Cardiac fibroblast (primary cell): ENCODE results near the gene RNF222.
A peak's percentile ranks its signal among the peaks of the same experiment; 100 is the strongest.

Source experiments
- DNase-seq, 2 donors: peaks; one replicate each; pipeline versions ENCODE4 v3.0.0 to v3.0.0-alpha.2; 2010; ENCODE audit warnings: low read depth in 2 of 2
- H3K4me3 ChIP-seq, 2 donors: replicated peaks in 1 of 2; 1 replicate in 1 of 2; 2 replicates in 1 of 2; pipeline ENCODE4 v1.5.1; 2011; ENCODE audit warnings: low read depth in 2 of 2, low read length in 2 of 2, mild to moderate bottlenecking in 2 of 2, moderate library complexity in 1 of 2
- CTCF ChIP-seq: IDR thresholded peaks from one replicate; pipeline ENCODE4 v1.5.1; 2011; ENCODE audit warnings: low read depth, mild to moderate bottlenecking, low read length, inconsistent platforms

The RNF222 gene

GRCh38 chr17:8438441-8438840, 40.8 kb upstream of the RNF222 start:
- DNase-seq, result no peak
- no peak for TF ChIP-seq CTCF
- H3K4me3 ChIP-seq, result no peak overlapping the region

- peak overlapping the region; percentile 87 to 92 for H3K4me3 ChIP-seq
- DNase-seq, result peak in 1 of 2 donors; percentile 18
- TF ChIP-seq CTCF, result no peak
Observed at GRCh38 chr17:8436844-8437171, 39.2 kb upstream of the RNF222 start.

GRCh38 chr17:8436169-8436843, 38.7 kb upstream of the RNF222 start:
- DNase-seq, result peak; percentile 61 to 64
- peak overlapping the region; percentile 87 to 92 for H3K4me3 ChIP-seq
- no peak for TF ChIP-seq CTCF

DNA sequence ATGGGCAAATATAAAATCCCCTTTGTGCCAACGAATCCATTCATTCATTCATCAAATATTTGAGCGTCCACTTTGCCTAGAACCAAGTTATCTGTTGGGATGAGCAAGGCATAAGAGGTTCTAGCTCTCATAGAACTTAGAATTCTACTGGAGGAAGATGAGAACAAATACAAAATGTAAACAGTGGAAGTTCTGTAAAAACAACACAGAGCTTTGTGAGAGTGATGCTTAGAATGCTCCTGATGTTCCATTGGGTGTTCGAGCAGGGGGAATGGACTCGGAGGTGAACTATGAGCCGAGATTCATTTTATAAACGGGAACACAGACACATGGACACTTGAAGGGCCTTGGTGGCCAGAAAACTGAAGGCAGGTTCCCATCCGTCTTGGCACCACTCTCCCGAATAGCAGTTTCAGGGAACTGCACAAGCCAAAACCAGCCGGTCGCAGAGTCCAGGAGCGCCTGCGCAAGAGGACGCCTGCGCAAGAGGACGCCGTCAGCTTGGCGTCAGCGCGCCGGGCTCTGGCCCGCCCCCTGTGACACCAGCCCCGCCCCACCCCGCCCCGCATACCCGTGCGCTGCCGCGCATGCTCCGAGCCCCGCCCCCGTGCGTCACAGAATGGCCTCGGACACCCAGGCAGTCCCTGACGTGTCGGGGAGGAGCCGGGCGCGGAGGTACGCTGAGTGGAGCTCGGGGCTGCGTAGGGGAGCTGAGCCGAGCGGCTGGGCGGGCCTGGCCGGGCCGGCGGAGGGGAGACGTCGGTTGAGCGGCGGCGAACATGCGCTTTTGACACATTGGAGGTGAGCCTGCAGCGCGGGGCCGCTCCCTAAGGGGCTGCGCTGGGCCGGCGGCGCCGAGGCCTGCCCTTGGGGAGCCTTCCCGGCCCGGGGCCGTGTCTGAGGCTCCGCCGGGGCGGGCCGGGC, 37.9 kb upstream of the RNF222 start, which contains the start of gene NDEL1:
NDEL1 (plus strand) TSS at position 640 of the 924 bp plus-strand sequence. CDS start 8,388 bp downstream, outside the sequence.
- DNase-seq, result peak; percentile 97 to 99
- no peak for TF ChIP-seq CTCF
- H3K4me3 ChIP-seq, result peak within 1 kb of the TSS; percentile 87 to 92

DNA sequence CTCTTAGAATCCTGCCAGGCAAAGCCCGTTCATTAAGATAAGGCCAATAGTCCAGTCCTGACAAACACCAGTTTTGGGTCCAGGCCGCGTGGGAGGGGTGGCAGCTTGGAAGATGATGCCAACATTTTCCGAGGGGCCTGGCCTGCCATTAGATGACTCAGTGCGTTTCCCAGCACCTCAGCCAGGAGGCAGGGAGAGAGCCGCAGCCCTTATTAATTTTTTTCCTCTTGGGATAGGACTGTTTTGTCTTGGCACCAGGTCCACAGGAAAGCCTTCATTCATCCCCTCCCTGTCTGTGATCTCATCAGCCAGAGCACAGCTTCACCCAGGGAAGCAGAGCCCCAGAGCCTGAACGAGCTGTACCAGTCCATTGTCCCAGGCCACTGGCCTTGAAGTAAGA, 33.3 kb upstream of the RNF222 start:
- H3K4me3 ChIP-seq, result no peak overlapping the region
- peak; percentile 57 to 95 for DNase-seq
- TF ChIP-seq CTCF, result no peak

DNA sequence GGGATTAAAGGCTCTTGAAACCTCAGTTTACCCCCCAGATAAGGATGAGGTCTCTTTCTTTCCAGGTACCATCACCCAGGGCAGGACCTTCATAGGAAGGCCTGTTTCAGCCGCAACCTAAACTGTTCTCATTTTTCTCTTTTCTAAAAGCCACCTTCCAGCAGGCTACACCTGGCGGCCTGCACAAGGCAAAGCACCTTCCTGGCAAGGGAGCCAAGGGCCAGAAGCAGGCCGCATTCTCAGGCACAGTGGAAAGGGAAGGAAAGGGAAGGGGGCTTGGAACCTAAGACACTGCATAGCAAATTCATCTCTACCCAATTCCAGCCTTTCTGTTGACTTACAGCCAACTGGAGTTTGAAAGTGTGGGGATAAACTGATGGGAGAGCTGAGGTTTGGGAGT, 29.2 kb upstream of the RNF222 start:
- no peak for DNase-seq
- no peak overlapping the region for H3K4me3 ChIP-seq
- TF ChIP-seq CTCF, result no peak
